CD4-positive, alpha-beta T cell treated with Interleukin-4 for 1 hour (primary cell): Measurements from ENCODE around the gene CCND2.

Source experiments
- DNase-seq, 2 donors: peaks; one replicate each; pipeline ENCODE4 v3.0.0-alpha.2; 2020 to 2022

The CCND2 gene

DNA sequence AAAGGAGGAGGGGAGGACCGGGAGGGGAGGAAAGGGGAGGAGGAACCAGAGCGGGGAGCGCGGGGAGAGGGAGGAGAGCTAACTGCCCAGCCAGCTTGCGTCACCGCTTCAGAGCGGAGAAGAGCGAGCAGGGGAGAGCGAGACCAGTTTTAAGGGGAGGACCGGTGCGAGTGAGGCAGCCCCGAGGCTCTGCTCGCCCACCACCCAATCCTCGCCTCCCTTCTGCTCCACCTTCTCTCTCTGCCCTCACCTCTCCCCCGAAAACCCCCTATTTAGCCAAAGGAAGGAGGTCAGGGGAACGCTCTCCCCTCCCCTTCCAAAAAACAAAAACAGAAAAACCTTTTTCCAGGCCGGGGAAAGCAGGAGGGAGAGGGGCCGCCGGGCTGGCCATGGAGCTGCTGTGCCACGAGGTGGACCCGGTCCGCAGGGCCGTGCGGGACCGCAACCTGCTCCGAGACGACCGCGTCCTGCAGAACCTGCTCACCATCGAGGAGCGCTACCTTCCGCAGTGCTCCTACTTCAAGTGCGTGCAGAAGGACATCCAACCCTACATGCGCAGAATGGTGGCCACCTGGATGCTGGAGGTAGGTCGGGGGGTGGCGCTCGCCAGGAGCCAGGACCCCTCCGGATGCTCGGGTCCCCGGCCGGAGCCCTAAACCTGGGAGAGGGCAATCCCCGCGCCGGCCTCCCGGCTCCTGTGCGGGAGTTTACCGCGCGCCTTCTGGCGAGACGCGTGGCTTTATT is at the start of gene CCND2:
Gene CCND2, plus strand, starts transcription at position 111 of the 744 bp plus-strand sequence. Its CDS starts 279 bp downstream, at position 390.
- DNase-seq, result peak; percentile 82 to 84

- DNase-seq, result no peak
Measured at GRCh38 chr12:4224206-4224889, 49.2 kb upstream of the CCND2 start.

DNA sequence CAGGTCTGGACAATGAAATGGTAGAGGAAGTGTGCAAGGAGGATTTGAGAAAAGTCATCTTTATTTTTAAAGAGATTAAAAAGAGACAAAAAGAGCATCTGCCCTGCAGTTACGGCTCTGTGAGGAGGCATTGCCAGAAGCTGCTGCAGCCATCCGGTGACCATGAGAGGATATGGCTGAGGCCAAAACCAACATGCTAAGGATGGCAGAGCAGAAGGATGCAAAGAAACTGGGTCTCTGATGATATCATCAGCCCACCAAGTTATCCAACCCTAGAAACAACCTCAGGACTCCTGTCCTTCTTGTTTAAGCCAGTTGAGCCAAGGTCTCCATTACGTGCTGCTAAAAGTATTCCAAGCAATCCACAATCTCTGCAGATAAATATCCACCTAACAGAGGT is 48.0 kb upstream of the CCND2 start:
- no peak for DNase-seq

GRCh38 chr12:4227046-4227445 is 46.5 kb upstream of the CCND2 start:
- DNase-seq, result no peak

DNA sequence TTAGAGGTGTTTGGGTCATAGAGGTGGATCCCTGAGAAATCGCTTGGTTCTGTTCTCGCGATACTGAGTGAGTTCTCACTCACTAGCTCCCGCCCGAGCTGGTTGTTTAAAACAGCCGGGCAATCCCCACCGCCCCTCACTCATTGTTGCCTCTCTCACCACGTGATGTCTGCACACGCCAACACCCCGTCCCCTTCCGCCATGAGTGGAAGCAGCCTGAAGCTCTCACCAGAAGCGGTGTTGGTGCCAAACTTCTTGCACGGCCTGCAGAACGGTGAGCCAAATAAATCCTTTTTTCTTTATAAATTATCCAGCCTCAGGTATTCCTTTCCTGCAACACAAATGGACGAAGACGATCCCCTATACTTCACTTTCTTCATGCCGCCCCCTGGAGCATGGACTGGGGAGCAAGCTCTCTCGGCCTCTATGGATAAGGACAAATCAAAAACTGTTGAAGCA is 45.4 kb upstream of the CCND2 start:
- DNase-seq, result no peak

DNA sequence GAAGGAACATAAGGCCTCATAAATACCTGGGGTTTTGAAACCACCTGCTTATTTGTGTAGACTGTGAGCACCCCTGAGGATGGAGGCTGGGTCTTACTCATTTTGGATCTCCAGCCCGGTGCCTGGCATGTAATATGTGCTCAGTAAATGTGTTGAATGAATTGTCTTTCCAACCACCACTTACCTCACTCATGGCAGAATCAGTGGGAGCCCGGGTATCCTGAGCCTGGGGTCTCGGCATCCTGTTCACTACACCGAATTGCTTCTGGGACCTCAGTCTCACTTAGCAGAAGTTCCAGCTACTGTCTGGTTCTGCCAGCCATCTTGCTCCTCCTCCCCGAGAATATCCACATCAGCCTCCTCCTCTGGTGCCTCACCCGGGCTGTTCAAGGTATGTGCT is 43.0 kb upstream of the CCND2 start:
- DNase-seq, result no peak

DNA sequence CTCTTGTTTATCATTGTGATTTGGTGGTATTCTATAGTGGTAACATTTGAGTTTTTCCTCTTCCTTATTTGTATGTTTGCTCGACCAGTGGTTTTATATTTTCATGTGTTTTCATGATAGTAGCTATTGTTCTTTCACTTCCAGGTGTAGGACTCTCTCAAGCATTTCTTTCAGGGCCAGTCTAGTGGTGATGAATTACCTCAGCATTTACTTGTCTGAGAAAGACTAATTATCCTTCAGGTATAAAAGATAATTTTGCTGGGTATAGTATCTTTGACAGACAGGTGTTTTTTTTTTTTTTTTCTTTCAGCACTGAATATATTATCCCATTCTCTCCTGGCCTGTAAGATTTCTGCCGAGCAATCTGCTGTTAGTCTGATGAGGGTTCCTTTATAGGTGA is 35.0 kb upstream of the CCND2 start:
- no peak for DNase-seq

DNA sequence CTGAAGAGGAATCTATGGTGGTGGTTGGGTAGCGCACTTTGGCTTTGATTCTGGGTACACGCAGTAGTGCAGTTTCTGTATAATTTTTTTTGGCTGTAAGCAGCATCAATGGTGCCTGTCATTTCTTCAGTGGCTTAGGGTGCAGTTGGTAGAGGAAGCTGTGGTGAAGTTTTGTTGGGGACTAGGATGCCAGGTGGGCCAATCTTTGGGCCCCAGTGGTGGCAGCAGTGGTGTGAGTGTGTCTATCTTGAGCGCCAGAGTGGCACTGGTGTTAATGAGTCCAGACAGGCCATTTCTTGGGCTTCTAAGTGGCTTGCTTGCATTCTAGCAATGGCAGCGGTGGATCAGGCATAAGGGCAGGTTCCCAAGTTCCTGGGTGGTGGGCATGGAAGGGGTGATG is 33.8 kb upstream of the CCND2 start:
- DNase-seq, result no peak

DNA sequence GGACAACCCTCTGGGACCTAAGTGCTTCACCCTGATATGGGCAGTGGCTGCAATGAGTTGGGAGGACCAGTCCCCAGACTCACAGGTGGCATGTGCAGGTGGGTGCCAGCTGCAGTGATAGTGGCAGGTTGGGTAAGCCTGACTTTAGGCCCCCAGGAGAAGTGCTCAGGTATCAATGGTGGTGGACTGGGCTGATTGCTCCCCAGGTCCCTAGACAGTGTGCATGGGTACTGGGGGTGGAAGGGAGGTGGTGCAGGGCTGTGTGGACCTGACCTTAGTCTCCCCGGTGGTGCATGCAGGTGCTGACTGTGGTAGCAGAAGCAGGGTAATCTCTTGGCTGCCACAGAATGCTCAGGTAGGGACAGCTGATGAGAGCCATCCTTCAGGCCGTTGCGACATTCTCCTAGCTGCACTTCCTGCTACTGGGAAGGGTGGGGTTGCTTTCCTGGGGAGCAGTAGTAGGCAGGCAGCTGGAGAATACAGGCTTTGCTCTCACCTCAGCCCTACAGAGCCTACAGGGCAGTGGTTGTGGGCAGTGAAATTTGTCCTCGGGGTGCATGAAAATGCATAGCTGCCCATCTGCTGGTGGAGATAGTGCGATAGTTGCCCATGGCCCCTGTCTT is 33.3 kb upstream of the CCND2 start:
- DNase-seq, result no peak

DNA sequence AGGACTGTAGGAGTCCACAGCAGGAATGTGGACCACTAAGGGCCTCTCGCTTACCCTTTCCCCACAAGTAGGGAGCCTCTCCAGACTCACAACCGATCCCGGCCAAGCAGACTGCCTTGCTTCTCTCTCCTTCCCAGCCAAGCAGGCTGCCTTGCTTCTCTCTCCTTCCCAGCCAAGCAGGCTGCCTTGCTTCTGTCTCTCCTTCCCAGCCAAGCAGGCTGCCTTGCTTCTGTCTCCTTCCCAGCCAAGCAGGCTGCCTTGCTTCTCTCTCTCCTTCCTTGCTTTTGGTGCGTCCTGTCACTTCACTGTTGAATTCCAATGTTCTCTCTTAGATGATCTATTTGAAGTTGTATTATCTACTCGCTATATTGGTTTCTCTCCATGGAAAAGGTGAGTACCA is 32.6 kb upstream of the CCND2 start:
- DNase-seq, result no peak

GRCh38 chr12:4241592-4241991 is 32.0 kb upstream of the CCND2 start:
- no peak for DNase-seq

DNA sequence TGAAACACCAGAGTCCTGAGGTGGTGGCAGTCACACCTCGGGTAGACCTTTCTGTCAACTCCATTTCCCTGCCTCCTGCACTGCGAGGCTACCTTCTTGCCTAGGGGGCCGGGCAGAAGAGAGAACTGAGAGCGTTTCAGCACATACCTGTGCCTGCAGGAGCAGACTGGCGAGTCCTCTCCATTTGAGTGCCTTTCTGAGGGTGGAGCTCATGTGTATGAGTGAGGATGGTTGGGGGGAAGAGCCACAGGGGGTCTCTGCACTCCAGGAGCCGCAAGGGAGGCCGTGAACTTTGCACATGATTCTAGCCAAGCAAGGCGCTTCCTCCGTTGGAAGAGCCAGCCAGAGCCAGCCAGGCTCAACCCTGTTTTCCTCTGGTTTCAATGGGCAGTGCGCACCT is 31.0 kb upstream of the CCND2 start:
- DNase-seq, result no peak

DNA sequence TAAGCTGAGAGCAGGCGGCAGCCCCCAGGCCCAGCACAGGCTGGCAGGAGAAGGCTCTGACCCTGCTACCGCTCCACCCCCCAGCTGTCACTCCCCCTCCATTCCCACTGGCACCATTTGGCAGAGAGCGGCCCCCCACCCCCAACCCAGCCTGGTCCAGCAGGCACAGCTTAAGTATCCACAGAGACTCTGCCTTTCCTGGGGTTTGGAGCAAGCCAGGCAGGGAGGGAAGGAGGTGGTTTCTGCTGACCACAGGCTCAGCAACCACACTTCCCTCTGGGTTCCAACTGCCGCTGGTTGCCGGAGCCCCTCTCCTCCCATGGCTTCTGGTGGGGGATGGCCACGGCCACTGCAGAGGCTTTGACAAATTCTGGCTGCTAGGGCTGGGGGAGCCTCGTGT is 30.5 kb upstream of the CCND2 start:
- DNase-seq, result no peak

- peak in 1 of 2 donors; percentile 38 for DNase-seq
Measured at GRCh38 chr12:4243491-4244100, 30.0 kb upstream of the CCND2 start.

GRCh38 chr12:4244868-4245267 is 28.7 kb upstream of the CCND2 start:
- no peak for DNase-seq

GRCh38 chr12:4245446-4245845 is 28.1 kb upstream of the CCND2 start:
- DNase-seq, result no peak

GRCh38 chr12:4246116-4246515 is 27.4 kb upstream of the CCND2 start:
- no peak for DNase-seq

- DNase-seq, result no peak
Measured at GRCh38 chr12:4250691-4251090, 22.9 kb upstream of the CCND2 start.

- peak in 1 of 2 donors; percentile 60 for DNase-seq
Measured at GRCh38 chr12:4251216-4251891, 22.2 kb upstream of the CCND2 start.

DNA sequence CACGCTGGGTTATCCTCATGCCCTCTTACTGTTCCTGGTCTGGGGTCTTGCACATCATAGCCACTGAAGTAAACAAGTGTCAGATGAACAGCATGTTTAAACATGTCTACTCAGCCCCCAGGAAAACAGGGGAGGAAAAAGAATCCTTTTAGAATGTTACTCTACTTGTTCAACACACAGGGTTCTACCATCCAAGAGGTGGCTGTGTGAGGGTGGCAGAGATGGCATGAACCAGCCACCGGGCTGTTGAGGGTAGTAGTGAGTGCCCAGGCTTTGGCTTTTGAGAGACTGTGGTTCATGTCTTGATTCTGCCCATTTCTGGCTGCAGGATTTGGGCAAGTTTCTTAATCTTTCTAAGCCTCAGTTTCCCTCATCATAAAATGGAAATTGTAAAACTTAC is 21.6 kb upstream of the CCND2 start:
- DNase-seq, result no peak

GRCh38 chr12:4252601-4253000 is 21.0 kb upstream of the CCND2 start:
- no peak for DNase-seq

DNA sequence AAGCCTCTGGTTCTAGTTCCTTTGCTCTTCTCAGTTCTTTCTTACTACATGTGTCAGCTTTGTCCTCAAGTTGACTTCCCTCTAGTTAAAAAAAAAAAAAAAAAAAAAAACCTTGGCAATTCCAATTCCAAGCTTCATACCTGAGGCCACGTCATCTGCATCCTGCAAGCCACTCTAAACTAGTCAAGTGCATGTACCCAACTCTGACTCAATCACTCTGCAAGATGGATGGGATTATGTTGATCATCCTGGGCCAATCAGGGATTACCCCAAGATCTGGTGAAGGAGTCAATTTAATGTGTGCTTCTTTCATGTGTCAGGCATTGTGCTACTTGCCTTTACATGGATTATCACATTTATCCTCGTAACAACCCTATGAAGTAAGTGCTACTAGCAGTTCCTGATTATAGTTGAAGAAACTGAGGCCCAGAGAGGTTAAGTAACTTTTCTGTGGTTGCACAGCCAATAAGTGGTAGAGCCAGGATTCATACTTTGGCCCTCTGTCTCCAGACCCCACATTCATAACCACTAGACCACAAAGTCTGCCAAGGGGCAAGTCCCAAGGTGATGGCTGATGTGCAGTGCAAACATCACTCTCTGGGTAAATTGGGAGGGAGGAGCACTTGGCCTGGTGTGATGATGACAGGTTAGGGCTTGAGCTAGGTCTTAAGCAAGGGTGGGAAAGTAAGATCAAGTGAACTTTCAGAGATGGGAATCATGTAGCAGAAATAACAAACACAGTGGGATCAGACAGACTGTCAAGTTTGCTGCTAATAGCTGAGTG is 17.3 kb upstream of the CCND2 start:
- DNase-seq, result no peak
